ENCODE measurements around the gene NCOA6.
"Not testable (repeated sequence)": the region's sequence is repeated elsewhere in the genome, so short reads cannot be mapped to it uniquely, and the experiment has no call there.

NCOA6 gene

GRCh38 chr20:34824806-34825529, 483 bp downstream of the NCOA6 start:
- DNase-seq = peak; percentile 68 to 92 (median 80)

GRCh38 chr20:34824452-34824805, 1.0 kb downstream of the NCOA6 start:
- peak; percentile 54 to 67 (median 54) for DNase-seq

GRCh38 chr20:34824026-34824425, 1.4 kb downstream of the NCOA6 start:
- no peak for DNase-seq

GRCh38 chr20:34820805-34821578, 4.5 kb downstream of the NCOA6 start:
- DNase-seq = no peak

GRCh38 chr20:34817801-34818200, 7.7 kb downstream of the NCOA6 start:
- DNase-seq = no peak

- DNase-seq = no peak
Measured at GRCh38 chr20:34817072-34817471, 8.4 kb downstream of the NCOA6 start.

GRCh38 chr20:34815636-34816035, 9.8 kb downstream of the NCOA6 start:
- DNase-seq = no peak

- no peak for DNase-seq
Measured at GRCh38 chr20:34808583-34808982, 16.9 kb downstream of the NCOA6 start.

GRCh38 chr20:34807944-34808465, 17.4 kb downstream of the NCOA6 start:
- DNase-seq = not testable (repeated sequence)

GRCh38 chr20:34806255-34806654, 19.2 kb downstream of the NCOA6 start:
- no peak for DNase-seq

GRCh38 chr20:34798871-34799270, 26.6 kb downstream of the NCOA6 start:
- no peak for DNase-seq

GRCh38 chr20:34798328-34798727, 27.1 kb downstream of the NCOA6 start:
- no peak for DNase-seq

- no peak for DNase-seq
Measured at GRCh38 chr20:34797012-34797995, 28.1 kb downstream of the NCOA6 start.

GRCh38 chr20:34794006-34794585, 31.4 kb downstream of the NCOA6 start:
- DNase-seq = no peak

- no peak for DNase-seq
Measured at GRCh38 chr20:34792687-34793363, 32.6 kb downstream of the NCOA6 start.

GRCh38 chr20:34791289-34792020, 34.0 kb downstream of the NCOA6 start:
- DNase-seq = peak; percentile 57 to 67 (median 62)

GRCh38 chr20:34781220-34781619, 44.2 kb downstream of the NCOA6 start:
- no peak for DNase-seq

GRCh38 chr20:34780291-34780690, 45.2 kb downstream of the NCOA6 start:
- DNase-seq = not testable (repeated sequence)

GRCh38 chr20:34776177-34776576, 49.3 kb downstream of the NCOA6 start:
- no peak for DNase-seq

GRCh38 chr20:34774886-34775285, 50.6 kb downstream of the NCOA6 start:
- no peak for DNase-seq

- no peak for DNase-seq
Measured at GRCh38 chr20:34774449-34774848, 51.0 kb downstream of the NCOA6 start.
